GM12872 (cell line): Measurements from ENCODE around the gene RND2.

ENCODE experiments used
- TF ChIP-seq, protein P1 (sequence below): IDR thresholded peaks from 3 replicates; pipeline ENCODE4 v1.5.1; 2011; ENCODE audit warnings: low read depth, mild to moderate bottlenecking, low read length, moderate library complexity; ENCODE audit not compliant: insufficient read depth

The RND2 gene

DNA sequence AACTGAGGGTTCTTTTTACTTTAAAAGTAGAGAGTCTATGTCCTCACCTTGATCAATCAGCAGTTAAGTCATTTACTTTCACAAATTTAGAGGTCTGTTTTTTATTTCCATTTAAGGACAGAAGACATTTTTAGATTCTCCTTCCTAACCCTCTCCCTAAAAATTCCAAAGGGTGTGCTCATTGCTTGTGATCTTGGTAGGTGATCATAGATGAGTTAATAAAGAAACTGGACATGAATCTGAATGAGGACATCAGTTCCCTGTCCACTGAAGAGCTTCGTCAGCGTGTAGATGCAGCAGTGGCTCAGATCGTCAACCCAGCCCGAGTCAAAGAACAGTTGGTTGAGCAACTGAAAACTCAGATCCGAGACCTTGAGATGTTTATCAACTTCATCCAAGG lies 35.9 kb upstream of the RND2 start:
- TF ChIP-seq, protein P1, sequence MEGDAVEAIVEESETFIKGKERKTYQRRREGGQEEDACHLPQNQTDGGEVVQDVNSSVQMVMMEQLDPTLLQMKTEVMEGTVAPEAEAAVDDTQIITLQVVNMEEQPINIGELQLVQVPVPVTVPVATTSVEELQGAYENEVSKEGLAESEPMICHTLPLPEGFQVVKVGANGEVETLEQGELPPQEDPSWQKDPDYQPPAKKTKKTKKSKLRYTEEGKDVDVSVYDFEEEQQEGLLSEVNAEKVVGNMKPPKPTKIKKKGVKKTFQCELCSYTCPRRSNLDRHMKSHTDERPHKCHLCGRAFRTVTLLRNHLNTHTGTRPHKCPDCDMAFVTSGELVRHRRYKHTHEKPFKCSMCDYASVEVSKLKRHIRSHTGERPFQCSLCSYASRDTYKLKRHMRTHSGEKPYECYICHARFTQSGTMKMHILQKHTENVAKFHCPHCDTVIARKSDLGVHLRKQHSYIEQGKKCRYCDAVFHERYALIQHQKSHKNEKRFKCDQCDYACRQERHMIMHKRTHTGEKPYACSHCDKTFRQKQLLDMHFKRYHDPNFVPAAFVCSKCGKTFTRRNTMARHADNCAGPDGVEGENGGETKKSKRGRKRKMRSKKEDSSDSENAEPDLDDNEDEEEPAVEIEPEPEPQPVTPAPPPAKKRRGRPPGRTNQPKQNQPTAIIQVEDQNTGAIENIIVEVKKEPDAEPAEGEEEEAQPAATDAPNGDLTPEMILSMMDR = no peak

DNA sequence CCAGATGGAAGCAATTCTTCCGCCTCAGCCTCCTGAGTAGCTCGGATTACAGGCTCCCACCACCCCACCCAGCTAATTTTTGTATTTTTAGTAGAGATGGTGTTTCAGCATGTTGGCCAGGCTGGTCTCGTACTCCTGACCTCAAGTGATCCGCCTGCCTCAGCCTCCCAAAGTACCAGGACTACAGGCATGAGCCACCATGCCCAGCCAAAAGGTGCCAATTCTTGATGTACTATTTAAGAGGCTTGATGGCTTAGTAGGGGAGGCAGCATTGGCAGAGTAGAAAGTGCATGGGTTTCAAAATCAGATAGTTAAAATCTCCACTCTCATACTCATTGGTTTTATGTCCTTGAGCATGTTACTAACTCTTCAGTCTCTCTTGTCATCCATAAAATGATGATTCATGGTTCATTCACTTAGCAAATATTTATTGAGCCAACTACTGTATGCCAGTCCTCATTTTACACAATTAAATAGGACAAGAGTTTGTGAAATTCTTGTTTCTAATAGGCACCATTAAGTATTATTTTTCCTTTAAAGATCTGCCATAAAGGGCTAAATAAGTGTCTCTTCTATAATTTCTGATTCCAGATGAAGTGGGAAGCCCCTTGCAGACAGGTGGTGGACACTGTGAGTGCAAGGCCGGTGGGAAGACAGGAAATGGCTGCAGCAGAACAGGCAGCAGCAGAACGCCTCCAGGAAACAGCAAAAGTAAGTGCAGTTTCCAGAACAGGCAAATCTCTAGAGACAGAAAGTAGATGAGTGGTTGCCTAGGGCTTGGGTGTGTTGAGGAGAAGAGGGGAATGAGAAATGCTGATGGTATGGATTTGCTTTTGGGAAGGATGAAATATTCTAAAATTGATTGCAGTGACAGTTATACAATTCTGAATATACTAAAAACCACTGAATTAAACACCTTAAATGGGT lies 35.0 kb upstream of the RND2 start:
- TF ChIP-seq, protein P1 = no peak

DNA sequence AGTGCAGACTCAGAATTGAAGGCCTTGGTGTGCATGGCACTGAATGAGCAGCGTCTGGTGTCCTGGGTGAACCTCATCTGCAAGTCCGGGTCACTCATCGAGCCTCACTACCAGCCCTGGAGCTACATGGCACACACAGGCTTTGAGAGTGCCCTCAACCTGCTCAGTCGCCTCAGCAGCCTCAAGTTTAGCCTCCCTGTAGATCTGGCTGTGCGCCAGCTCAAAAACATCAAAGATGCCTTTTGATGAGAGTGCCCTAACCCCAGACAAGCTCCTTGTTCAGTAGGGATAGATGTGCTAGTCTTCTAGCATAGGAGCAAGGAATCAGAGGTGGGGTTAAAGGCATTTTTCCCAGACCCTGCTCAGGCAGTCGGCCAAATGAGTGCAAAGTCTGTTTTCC lies 33.6 kb upstream of the RND2 start:
- TF ChIP-seq, protein P1 = no peak

- TF ChIP-seq, protein P1 = no peak
These were observed 32.2 kb upstream of the RND2 start for GRCh38 chr17:42992872-42993271.

DNA sequence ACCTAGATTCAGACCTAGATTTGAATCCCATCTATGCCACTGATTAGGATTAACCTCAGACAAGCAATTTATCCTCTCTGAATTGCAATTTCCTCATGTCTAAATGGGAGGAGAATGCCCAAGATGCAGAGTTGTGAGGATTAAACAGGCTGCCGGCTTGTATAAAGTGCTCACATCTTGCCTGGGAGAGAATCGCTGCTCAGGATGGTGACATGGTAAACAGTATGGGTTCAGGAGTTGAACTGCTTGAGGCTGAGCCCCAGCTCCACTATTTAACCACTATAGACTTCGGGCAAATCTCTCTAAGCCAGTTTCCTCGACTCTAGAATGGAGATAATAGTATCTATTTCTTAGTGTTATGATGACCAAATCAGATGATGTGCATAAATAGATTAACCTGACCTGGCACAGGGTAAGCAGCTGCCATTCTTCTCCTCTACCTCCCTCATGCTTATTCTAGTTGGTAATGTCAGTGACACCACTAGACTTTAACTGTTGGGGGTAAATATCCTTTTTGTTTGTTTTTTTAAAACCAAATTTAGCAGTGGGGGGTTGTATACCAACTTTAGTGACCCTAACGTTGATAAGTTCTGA lies 27.5 kb upstream of the RND2 start:
- TF ChIP-seq, protein P1 = no peak

- TF ChIP-seq, protein P1 = peak; percentile 85
These were observed 26.8 kb upstream of the RND2 start, which contains the start of gene RPL27 for GRCh38 chr17:42997984-42998938. Gene RPL27 (plus strand): TSS chr17:42998419. CDS start chr17:42998751, 332 bp downstream.
